ENCODE results near the gene PARD3.
"Not testable (repeated sequence)": the region's sequence is repeated elsewhere in the genome, so short reads cannot be mapped to it uniquely, and the experiment has no call there.

The PARD3 gene

DNA sequence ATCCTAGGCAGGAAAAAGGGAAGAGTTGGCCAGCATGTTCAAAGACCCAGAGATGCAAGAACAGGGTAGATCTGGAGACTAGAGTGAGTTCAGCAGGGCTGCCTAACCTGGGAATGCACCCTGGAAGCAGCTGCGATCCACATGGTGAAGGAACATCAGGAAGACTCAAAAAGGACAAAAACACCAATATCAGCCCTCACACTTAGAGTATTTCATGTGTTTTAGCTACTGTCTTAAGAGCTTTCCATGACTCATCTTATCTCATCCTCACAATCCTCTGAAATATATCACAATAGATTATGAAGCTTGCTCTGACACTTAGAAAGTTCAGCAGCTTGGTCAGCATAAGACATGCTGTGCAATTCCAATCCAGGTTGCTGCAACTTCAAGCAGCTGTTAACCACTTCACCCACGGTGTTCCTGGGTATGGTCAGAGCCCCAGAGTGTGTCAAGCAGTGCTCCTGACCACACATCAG lies 380.9 kb downstream of the PARD3 start:
- no peak for DNase-seq (ENCODE audit: low read depth in 1 of 2, low spot score in 1 of 2)

DNA sequence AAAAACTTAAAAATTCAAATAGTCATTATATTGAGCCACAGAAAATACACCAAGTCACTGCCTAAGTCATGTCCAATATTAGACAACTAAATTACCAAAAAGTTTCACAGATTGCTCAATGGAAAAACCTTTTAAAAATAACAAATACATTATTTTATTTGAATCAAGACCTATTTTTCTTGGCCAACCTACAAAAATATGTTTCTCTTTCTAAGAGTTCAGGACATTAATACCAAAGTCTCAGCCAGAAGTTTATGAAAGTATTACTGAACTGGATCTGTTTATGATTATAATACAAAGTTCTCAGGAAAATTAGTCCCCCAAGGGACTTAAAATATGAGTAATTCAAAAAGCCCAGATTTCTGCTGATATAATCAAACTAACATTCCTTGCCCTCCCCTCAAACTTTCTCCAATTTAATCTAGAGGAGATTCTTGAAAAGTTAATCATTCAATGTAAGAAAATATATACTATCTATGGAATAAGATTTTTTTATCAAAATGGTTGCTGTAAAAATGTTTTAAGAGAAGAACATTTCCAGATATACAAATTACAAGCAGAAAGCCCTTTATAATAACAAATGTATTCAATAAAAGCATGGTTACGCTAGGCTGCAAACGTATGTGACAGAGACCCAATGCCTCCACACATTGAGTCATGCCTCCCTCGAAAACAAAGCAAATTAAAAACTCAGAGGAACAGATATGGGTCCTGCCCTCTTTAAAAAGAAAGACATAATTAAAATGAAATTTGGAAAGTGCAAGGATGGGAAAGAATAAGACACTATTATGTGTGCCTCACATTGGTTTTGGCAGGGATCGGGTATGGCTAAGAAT lies 381.6 kb downstream of the PARD3 start:
- DNase-seq (ENCODE audit: low read depth in 1 of 2, low spot score in 1 of 2): no peak

DNA sequence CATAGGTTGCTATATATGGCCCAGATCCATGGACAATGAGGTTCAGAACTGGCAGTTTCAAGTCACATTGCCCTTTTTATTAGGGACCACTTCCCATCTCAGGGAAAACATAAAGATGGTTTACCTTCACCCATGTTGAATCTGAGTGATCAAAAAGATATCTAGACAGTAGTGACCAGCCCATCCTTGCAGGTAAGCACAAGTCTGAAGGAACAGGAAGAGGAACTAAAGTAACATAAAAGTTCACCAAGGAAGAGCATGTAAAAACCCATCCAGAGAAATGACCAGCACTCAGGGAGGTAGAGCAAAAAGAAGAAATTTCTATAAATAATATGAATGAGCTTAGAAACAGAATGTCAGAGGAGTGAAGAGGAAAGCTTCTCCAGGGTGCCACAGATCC lies 382.5 kb downstream of the PARD3 start:
- no peak for DNase-seq (ENCODE audit: low read depth in 1 of 2, low spot score in 1 of 2)

DNA sequence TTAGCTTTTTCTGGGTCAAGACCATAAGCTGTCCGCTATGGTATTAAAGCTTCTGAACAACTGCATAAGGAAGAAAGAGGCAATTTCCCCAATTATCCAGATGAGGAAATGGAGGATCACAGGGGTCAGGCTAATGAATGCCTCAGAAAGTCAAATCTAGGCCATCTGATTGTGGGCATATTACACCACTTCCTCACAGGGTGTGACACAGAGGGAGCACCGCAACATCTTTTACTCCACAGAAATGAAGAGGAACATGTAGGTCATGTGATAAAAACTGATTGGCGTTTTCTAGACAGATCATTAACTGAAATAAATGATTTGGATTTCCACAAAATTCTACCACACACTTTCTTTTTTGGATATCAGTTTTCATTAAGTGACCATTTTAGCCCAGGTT lies 384.4 kb downstream of the PARD3 start:
- DNase-seq (ENCODE audit: low read depth in 1 of 2, low spot score in 1 of 2): no peak

DNA sequence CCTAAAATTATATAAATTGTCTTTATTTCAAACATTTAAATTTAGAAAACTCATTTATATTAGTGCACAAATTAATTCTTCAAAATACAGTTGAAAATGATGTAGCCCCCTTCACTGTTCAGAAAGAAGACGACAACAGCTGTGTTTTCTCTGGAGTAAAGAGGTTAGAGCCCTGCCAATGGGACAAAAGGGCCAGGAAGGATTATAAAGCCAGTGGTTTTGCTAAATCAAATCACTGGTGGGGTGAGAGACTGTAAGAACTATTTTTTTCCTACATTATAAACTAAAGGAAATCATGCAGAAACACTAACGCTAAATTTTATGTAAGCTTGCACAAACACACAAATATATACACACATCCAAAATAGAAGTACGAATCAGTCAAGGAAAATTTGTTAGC lies 386.6 kb downstream of the PARD3 start:
- no peak for DNase-seq (ENCODE audit: low read depth in 1 of 2, low spot score in 1 of 2)

DNA sequence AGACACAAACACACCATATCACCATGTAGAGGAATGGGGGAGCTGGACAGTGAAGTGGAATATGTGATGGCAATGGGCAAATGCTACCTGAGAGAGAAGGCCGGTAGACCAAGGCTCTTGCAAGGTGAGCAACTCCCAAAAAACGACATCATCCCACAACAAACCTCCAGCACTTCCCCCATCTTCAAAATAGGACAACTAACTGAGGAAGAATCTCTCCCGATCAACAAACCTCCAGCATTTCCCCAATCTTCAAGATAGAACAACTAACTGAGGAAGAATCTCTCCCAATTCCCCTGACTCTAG lies 387.2 kb downstream of the PARD3 start:
- DNase-seq (ENCODE audit: low read depth in 1 of 2, low spot score in 1 of 2): no peak

DNA sequence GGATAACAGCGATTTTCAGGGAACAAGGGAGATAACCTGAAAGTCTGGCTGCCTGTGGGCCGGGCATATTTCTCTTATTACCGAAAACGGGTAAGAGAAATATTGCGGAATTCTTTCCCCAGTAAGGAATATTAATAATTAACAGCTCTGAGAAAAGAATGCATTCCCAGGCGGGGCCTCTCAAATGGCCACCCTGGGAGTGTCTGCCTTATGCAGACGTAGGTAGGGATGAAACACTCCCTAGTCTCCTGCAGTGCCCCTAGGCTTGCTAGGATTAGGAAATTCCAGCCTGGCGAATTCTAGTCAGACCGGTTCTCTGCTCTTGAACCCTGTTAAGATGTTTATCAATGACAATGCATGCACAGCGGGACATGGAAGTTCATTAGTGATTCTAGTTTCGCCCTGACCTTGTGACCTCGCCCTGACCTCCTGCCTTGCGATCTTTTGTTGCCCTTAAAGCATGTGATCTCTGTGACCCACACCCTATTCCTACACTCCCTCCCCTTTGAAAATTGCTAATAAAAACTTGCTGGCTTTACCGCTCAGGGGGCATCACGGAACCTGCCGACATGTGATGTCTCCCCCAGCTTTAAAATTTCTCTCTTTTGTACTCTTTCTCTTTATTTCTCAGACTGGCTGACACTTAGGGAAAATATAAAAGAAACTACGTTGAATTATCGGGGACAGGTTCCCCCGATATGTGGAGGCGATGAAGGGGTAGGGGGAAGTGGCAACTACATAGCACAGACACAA lies 387.8 kb downstream of the PARD3 start:
- not testable (repeated sequence) for DNase-seq (ENCODE audit: low read depth in 1 of 2, low spot score in 1 of 2)

DNA sequence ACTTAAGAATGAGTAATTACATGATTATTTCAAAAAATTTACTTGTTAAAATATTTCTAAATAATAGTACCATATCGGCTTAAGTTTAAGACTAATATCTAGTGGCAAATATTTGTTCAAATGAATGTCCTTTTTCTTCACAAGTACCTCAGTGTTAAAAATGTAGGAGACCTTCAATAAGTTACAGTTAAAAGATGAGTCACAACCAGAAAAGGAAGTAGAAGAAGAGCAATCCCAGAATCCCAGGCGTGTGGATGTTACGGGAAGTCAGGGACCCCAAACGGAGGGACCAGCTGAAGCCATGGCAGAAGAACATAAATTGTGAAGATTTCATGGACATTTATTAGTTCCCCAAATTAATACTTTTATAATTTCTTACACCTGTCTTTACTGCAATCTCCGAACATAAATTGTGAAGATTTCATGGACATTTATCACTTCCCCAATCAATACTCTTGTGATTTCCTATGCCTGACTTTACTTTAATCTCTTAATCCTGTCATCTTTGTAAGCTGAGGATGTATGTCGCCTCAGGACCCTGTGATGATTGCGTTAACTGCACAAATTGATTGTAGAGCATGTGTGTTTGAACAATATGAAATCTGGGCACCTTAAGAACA lies 388.4 kb downstream of the PARD3 start:
- DNase-seq (ENCODE audit: low read depth in 1 of 2, low spot score in 1 of 2): not testable (repeated sequence)

DNA sequence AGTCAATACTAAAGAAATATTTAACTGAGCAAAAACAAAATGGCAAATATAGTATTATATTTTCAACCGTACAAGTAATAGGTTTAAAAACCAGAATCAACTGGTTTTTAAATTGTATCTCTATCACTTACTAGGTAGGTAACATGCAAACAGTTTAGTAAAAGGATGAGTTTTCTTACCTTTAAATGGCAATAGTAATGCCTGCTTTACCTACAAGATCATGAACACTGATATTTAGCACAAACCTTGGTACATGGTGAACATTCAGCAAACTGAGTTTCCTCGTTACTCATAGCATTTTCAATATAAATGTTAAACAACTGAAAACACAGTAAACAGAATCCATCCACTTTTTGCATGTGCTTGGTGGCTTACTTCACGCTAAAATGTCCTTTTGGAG lies 389.1 kb downstream of the PARD3 start:
- no peak for DNase-seq (ENCODE audit: low read depth in 1 of 2, low spot score in 1 of 2)

DNA sequence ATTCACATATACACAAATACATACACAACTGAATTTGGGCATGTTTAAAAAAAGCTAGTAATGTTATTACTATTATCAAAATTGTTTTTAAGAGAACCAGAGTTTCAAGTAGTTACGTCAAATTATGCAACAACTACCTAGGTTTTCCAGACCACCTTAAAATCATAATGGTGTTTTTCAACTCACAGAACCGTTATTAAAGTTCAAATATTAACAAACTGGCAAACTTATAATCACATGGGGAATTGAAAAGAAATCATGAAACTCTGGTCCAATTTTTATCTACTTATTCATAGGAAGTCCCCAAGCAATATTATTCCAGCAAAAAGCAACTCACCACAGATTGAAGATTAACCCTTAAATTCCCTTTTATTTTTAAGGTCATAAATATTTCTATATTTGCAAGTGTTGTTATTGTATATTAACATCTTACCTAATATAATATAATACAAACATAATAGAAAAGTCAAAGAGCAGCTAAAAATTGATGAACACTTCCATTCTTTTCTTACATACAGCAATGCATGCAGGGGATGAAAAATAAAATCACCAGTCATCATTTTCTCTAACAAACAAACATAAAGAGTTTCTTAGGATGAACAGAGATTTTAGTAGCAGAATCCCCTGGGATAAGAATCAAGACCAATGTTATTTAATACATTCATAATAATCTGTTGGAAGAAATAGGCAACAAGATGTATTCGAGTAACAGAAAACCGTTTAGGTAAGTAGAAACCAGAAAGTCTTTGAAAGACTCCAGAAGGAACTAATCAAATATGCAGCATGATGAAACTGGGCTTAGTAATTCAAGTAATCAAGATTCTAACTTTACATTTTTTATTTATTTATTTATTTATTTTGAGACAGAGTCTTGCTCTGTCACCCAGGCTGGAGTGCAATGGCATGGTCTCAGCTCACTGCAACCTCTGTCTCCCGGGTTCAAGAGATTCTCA lies 391.1 kb downstream of the PARD3 start:
- no peak for DNase-seq (ENCODE audit: low read depth in 1 of 2, low spot score in 1 of 2)

DNA sequence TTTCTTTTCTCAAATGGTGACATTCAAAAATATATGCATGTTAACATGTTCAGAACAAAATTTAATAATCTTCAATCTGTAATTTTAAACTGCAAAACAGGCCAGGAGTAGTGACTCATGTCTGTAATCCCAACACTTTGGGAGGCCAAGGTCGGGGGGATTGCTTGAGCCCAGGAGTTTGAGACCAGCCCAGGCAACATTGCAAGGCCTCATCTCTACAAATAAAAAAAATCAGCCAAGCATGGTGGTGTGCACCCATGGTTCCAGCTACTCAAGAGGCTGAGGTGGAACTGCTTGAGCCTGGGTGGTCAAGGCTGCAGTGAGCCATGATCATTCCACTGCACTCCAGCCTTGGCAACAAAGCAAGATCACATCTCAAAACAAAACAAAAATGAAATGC lies 394.3 kb downstream of the PARD3 start:
- no peak for DNase-seq (ENCODE audit: low read depth in 1 of 2, low spot score in 1 of 2)

DNA sequence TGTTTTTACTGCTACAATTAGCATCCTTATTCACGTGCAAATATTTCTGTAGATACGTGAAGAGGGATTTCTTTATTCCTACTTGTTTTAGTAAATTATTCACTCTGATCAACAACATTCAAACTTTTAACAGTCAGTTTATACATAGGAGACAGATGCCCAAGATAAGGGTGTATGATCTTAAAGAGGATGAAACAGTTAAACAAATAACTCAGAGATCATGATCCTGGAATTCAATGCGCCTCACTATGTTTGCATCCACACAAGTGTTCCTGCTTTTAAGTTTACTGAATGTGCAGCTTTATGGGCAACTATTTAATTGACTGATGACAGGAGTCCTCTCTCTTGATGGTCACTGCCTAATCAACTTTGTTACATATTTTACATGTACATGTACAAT lies 394.8 kb downstream of the PARD3 start:
- no peak for DNase-seq (ENCODE audit: low read depth in 1 of 2, low spot score in 1 of 2)

DNA sequence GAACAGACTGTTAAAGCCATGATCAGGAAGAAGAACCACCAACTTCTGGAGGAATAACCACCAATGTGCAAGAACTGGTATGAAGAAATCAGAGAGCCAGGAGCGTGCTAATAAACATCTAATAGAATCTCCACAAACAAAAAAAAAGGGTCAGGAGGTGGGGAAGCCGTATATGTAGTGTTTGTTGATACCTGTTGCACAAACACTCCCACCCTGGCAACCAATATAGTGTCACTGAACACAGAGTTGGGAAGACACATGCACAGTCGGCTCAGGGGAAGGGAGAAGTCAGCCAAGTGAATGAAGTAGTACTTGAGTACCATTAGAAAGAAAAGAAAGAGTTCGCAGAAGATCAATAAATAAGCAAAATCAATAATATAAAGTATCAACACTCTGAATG lies 400.1 kb downstream of the PARD3 start:
- DNase-seq (ENCODE audit: low read depth in 1 of 2, low spot score in 1 of 2): no peak

DNA sequence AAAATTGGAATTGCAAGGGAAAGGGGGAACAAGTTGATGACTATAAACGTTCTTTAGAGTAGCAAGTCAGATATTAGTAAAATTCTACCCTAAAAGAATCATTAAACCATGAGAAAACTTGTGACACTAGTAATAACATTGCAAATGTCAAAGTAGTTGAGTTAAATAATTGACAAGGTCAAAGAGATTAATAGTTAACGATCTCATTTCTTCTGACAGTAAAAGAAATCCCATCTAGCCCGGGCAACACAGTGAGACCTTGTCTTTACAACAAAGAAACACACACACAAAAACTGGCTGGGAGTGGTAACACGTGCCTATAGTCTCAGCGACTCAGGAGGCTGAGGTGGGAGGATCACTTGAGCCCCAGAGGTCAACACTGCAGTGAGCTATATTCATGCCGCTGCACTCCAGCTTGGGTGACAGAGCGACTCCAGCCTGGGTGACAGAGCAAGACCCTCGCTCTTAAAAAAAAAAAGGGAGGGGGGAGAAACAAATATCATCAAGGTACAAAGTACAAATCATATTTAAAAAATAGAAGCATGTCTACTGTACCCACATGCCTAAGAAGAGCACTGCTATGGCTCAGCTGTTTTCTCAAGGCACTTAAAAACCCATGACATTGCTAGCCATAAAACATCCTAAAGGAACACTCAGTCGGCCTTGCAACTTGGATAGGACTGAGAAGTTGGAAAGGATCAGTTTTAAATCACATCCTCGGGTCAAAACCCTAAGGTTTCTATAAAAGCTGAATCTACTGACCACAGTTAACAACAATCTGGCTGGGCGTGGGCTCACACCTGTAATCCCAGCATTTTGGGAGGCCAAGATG lies 401.1 kb downstream of the PARD3 start:
- no peak for DNase-seq (ENCODE audit: low read depth in 1 of 2, low spot score in 1 of 2)

DNA sequence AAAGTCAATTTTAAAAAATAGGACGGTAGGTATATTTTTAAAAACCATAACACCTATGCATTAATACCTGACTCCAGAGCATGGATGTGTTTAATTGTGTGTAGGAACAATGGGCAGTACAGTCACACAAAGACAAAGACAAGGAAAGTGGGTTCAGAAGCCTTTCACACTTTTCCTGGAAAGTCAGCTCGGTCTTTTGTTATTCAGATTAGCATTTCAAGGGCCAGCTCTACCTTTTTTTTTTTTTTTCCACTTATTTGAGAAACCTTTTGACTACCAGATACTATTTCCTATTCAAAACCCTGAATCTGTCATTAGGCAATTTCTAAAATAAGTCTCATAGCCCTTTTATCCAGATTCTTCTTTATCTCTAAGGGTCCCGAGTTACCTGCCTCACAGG lies 401.9 kb downstream of the PARD3 start:
- DNase-seq (ENCODE audit: low read depth in 1 of 2, low spot score in 1 of 2): no peak

DNA sequence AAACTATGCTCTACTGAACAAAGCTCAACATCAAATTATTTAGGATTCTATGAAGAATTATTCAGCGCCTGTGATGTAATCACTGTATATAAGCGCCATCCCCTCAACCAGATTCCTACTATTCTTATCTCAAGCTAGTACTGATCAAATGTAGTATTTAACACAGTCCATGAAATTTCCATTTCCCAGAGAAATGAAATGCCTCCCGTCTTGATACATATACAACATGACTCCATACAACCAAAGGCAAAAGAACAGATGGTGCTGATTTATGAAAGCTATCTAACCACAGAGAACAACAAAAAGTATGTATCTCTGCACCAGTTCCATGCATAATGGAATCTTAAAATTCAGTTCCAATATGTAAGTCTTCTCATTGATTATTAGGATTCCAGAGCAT lies 406.1 kb downstream of the PARD3 start:
- DNase-seq (ENCODE audit: low read depth in 1 of 2, low spot score in 1 of 2): no peak

DNA sequence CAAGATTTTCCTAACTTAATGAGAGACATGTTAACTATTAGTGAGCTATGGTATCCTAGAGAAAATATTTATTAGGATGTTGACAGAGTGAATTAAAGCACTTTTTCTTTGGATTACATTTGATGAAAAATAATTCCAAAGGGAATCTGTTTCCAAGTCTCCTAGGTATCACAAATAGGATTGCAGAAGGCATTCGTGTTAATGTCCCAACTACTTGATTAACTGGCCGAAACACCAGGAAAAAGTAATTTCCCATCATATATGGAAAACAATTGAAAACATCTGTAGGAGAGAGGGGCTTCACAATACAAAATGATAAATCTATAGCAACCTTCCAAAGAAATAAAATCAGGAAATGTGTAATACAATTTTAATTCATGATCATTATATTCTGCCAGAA lies 406.7 kb downstream of the PARD3 start:
- DNase-seq (ENCODE audit: low read depth in 1 of 2, low spot score in 1 of 2): no peak

DNA sequence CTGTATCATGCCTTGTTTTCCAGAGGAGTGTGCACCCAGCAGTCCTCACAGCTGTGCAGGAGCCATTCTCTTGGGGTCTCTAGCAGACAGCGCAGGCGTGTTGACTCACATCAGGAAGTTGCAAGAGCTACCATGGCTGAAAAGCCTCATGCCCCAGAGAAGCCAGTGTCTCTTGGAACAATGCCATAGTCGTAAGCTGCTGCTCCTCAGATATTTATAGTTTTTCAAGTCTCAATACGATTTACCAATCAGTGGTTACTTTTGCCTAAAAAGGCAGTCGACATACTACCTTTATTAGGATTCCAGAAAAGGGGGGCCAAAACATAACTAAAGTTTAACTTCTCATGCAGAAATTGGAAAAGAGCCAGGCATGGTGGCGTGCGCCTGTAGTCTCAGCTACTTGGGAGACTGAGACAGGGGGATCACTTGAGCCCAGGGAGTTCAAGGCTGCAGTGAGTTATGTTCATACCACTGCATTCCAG lies 407.7 kb downstream of the PARD3 start:
- DNase-seq (ENCODE audit: low read depth in 1 of 2, low spot score in 1 of 2): no peak

DNA sequence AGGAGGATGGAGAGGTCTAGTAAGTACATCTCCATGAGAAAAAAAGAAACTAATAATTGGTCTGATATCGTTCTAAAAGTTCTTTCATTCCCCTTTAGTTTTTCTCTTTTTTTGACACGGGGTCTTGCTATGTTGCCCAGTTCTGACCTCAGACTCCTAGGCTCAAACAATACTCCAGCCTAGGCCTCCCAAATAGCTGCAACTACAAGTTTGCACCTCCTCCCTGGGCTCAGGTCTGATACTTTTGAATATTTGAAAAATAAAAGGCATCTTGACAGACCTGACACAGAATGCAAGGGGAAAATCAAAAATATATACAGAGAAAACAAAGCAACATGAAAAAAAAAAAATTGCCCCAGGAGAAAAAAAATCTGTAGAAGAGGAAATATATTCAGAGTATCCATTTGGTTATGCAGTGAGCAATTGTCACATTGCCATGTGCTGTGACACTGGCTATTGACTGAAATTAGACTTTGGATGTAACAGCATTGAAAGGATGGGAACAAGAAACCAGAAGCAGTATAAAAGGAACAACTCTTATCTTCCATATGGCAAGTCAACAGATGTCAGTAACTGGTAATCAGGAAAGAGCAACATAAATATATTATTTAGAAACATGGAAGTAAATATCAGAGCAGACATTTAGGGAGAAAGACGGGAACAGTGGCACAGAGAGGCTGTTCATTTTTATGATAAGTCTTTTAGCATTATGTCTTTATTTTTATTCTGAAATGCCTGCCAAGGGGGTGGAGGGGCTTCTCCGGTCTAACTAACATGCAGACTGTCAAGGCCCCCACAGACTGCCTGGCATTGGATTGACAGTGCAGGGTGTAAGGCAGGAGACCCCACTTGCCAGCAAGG lies 408.4 kb downstream of the PARD3 start:
- DNase-seq (ENCODE audit: low read depth in 1 of 2, low spot score in 1 of 2): no peak
